Endothelial cell (in vitro differentiated cells): ENCODE data around the gene CYSLTR2. TPM values are rescaled to one million over a fixed set of nuclear protein-coding genes. Genes with fewer than 3 reads are reported as not detected.
A peak's percentile ranks its signal among the peaks of the same experiment; 100 is the strongest.

Experiments
- DNase-seq: peaks from one replicate; pipeline ENCODE4 v3.0.0; 2021; ENCODE audit warnings: low spot score
- H3K27ac Mint-ChIP-seq: one replicate; pipeline ENCODE4 v1.8.0; 2021; ENCODE audit warnings: mixed read lengths, inconsistent platforms; ENCODE audit not compliant: unreplicated experiment
- H3K27me3 Mint-ChIP-seq: one replicate; pipeline ENCODE4 v1.8.0; 2021; ENCODE audit warnings: mild to moderate bottlenecking, moderate library complexity, mixed read lengths, inconsistent platforms; ENCODE audit not compliant: unreplicated experiment
- H3K36me3 Mint-ChIP-seq: one replicate; pipeline ENCODE4 v1.8.0; 2021; ENCODE audit warnings: mild to moderate bottlenecking, low read depth, mixed read lengths, inconsistent platforms; ENCODE audit not compliant: unreplicated experiment
- H3K4me1 Mint-ChIP-seq: one replicate; pipeline ENCODE4 v1.8.0; 2021; ENCODE audit warnings: mild to moderate bottlenecking, mixed read lengths, inconsistent platforms; ENCODE audit not compliant: unreplicated experiment
- H3K4me3 Mint-ChIP-seq: one replicate; pipeline ENCODE4 v1.8.0; 2021; ENCODE audit warnings: mild to moderate bottlenecking, mixed read lengths, inconsistent platforms; ENCODE audit not compliant: unreplicated experiment
- H3K9me3 Mint-ChIP-seq: one replicate; pipeline ENCODE4 v1.8.0; 2021; ENCODE audit warnings: mixed read lengths, inconsistent platforms; ENCODE audit not compliant: unreplicated experiment
- CTCF ChIP-seq: fragments of 200-600 bp; sonication (generic); IDR thresholded peaks from one replicate; pipeline ENCODE4 v1.5.0; 2021; ENCODE audit warnings: antibody characterized with exemption; ENCODE audit not compliant: unreplicated experiment
- total RNA-seq: library from RNA; stranded (reverse); fragmentation: NEBNext Ultra II Directional; extraction: Animal tissue kit (Norgen Biotek cat#: 25700); gene quantifications from one replicate; pipeline ENCODE4 v1.2.1, GENCODE V29; 2021; ENCODE audit not compliant: unreplicated experiment

Gene CYSLTR2
- total RNA-seq, 1 donor from 2014 or later = not detected

- peaks cover 26% of the 10 kb centered on the region for H3K4me1 Mint-ChIP-seq
- no peak for DNase-seq
- no peak for TF ChIP-seq CTCF
- H3K4me3 Mint-ChIP-seq = no peak overlapping the region
- H3K27me3 Mint-ChIP-seq = peaks cover 5% of the 10 kb centered on the region
- no peaks in the 10 kb centered on the region for H3K9me3 Mint-ChIP-seq
- no peak overlapping the region for H3K27ac Mint-ChIP-seq
- no peaks in the 10 kb centered on the region for H3K36me3 Mint-ChIP-seq
These were observed 23.4 kb upstream of the CYSLTR2 start for GRCh38 chr13:48630291-48630690.

- Mint-ChIP-seq H3K27ac (no peak overlapping the region), H3K4me1 (peaks cover 21% of the 10 kb centered on the region), H3K9me3 (no peaks in the 10 kb centered on the region), H3K4me3 (peak overlapping the region; percentile 12), H3K27me3 (peaks cover 5% of the 10 kb centered on the region), H3K36me3 (no peaks in the 10 kb centered on the region)
- no peak for DNase-seq
- TF ChIP-seq CTCF = no peak
These were observed 23.0 kb upstream of the CYSLTR2 start for GRCh38 chr13:48630773-48631172.

GRCh38 chr13:48631441-48631840 lies 22.3 kb upstream of the CYSLTR2 start:
- H3K27me3 Mint-ChIP-seq = peaks cover 5% of the 10 kb centered on the region
- peaks cover 15% of the 10 kb centered on the region for H3K4me1 Mint-ChIP-seq
- DNase-seq = no peak
- no peak for TF ChIP-seq CTCF
- no peaks in the 10 kb centered on the region for H3K36me3 Mint-ChIP-seq
- no peaks in the 10 kb centered on the region for H3K9me3 Mint-ChIP-seq
- no peak overlapping the region for H3K27ac Mint-ChIP-seq
- H3K4me3 Mint-ChIP-seq = peak overlapping the region; percentile 12

DNA sequence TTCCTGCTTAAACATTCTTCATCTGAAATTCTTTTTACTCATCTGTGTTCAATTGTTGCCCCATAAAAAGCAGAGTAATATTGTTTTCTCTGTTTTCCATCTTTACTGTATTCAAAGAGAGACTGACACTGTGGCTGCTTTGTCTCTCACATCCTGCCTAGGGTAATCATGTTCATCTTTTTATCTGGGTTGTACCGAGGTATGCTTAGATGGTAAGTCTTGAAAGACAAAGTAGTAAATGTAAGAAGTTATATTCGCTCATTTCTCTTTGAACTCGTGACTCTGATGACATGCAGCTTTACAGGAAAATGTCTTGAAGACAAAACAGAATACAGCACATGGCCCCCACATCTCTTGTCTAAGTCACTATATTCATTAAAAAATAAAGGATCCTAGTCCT lies 20.0 kb upstream of the CYSLTR2 start:
- no peak for DNase-seq
- H3K4me3 Mint-ChIP-seq = no peak overlapping the region
- peaks cover 2% of the 10 kb centered on the region for H3K27me3 Mint-ChIP-seq
- no peak overlapping the region for H3K27ac Mint-ChIP-seq
- peaks cover 4% of the 10 kb centered on the region for H3K9me3 Mint-ChIP-seq
- TF ChIP-seq CTCF = no peak
- H3K4me1 Mint-ChIP-seq = peaks cover 3% of the 10 kb centered on the region
- H3K36me3 Mint-ChIP-seq = peaks cover 5% of the 10 kb centered on the region

DNA sequence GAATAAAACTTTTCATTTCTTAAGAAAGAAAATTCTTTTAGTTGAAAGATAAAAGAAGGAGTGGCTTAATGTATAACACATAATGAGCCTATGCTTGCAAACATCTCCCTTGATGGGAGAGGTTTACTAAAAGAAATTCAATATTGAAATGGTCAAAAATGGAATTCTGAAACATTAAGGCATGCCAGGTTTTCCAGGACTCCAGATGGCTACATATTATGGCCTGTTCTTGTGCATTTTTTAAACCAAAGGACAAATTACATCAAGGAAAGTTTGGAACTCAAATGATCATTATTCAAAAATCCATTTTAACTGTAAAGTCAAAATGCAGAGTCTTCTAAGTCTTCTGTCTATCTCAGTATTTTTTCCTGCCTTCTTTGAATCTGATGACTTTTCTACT lies 19.1 kb upstream of the CYSLTR2 start:
- H3K27ac Mint-ChIP-seq = no peak overlapping the region
- TF ChIP-seq CTCF = no peak
- H3K27me3 Mint-ChIP-seq = peaks cover 2% of the 10 kb centered on the region
- H3K9me3 Mint-ChIP-seq = peaks cover 4% of the 10 kb centered on the region
- no peak for DNase-seq
- peaks cover 5% of the 10 kb centered on the region for H3K36me3 Mint-ChIP-seq
- peaks cover 3% of the 10 kb centered on the region for H3K4me1 Mint-ChIP-seq
- no peak overlapping the region for H3K4me3 Mint-ChIP-seq
